ENCODE results near the gene GRID1.

GRCh38 chr10:85976267-85976793, 390.3 kb downstream of the GRID1 start:
- TF ChIP-seq CTCF (optimal IDR thresholded peaks at IDR 0.05 in 1 of 3, IDR thresholded peaks at IDR 0.05 in 1 of 3, conservative IDR thresholded peaks at IDR 0.05 in 1 of 3; ENCODE audit: extremely low read depth in 1 of 3, insufficient read depth in 2 of 3, low read length in 3 of 3) (peak in 2 of 3 experiments; percentile 20 to 41), EZH2 (IDR thresholded peaks at IDR 0.05; ENCODE audit: low read length) (no peak)
